DOHH2 (cell line): ENCODE data around the gene TSHZ3.

Experiments
- CTCF ChIP-seq: fragments of 200-600 bp; sonication (generic); IDR thresholded peaks from one replicate; pipeline ENCODE4 v1.5.1; 2014; ENCODE audit warnings: antibody characterized with exemption, mild to moderate bottlenecking, low read depth, low read length; ENCODE audit not compliant: poor library complexity, severe bottlenecking
- EZH2phosphoT487 ChIP-seq: fragments of 200-600 bp; sonication (generic); IDR thresholded peaks from 2 replicates; pipeline ENCODE4 v1.6.1; 2017; ENCODE audit warnings: borderline replicate concordance, mild to moderate bottlenecking, antibody characterized with exemption, low read length, moderate library complexity, mixed read lengths

- TF ChIP-seq CTCF, result no peak
- TF ChIP-seq EZH2phosphoT487, result no peak
Observed at GRCh38 chr19:31390711-31391110, 41.5 kb upstream of the TSHZ3 start.
